SH-SY5Y (cell line): ENCODE measurements around the gene MYO1B.

ENCODE experiments used
- GATA2 ChIP-seq: IDR thresholded peaks from 2 replicates; pipeline ENCODE4 v1.6.1; 2011; ENCODE audit warnings: mild to moderate bottlenecking, low read depth, low read length
- GATA3 ChIP-seq: IDR thresholded peaks from 2 replicates; pipeline ENCODE4 v1.6.1; 2011; ENCODE audit warnings: low read depth, mild to moderate bottlenecking, low read length, moderate library complexity

DNA sequence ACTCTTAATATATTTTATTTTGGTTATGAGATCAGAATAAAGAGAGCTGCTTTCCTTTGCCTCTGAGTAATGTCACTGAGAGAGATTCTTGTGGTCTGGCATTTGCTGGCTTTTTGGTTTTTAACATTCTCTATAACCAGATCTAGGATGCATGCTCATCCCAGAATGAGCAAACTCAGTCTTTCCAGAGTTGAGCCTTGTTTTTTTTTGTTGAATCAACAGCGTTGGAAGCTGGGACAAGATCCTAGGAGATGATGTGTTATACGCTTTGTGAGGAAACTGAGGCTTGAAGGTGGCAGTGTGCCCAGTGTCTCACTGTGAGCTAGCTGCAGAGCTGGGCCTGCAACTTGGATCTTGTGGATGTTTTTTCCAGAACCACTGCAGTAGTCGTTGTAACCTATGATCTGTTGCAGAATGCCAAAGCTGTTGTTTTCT, 19.5 kb downstream of the MYO1B start:
- no peak for TF ChIP-seq GATA2
- no peak for TF ChIP-seq GATA3
